ENCODE data around the gene CNTN6.

GRCh38 chr3:1330107-1330506, 237.3 kb downstream of the CNTN6 start:
- no peak for TF ChIP-seq CTCF (IDR thresholded peaks at IDR 0.05)
- TF ChIP-seq ZFX (IDR thresholded peaks at IDR 0.05; ENCODE audit: borderline replicate concordance): no peak
